OCI-LY7 (cell line): ENCODE measurements around the gene RMI1.

Source experiments
- CTCF ChIP-seq: fragments of 200-600 bp; sonication (generic); conservative IDR thresholded peaks from 2 replicates; pipeline ENCODE4 v1.5.1; 2014; ENCODE audit warnings: mild to moderate bottlenecking, antibody characterized with exemption, low read length, moderate library complexity, mixed read lengths
- EZH2phosphoT487 ChIP-seq: fragments of 200-600 bp; sonication (generic); IDR thresholded peaks from 2 replicates; pipeline ENCODE4 v1.6.1; 2018; ENCODE audit warnings: low read depth, borderline replicate concordance, mild to moderate bottlenecking, mixed run types, antibody characterized with exemption, low read length, moderate library complexity, mixed read lengths

DNA sequence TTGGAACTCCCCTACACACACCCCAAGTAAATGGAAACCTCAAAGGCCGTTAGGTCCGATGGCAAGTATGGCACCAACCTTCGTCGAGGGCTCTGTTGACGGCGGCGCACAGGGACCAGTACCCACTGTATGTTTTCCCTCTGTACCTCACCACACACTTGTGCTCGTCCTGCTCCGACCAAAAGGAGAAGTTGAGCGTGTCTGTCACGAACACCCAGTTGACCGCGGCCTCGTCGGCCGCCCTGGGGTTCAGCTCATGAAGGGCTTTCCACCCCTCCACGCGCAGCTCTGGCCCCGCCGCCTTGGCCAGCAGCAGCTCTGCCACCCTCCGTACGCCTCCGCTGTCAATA lies 24.5 kb upstream of the RMI1 start:
- TF ChIP-seq CTCF (no peak), EZH2phosphoT487 (no peak)
